Lung (tissue), 12 donors: ENCODE data around the gene RPAIN. TPM values are rescaled to one million over a fixed set of nuclear protein-coding genes. Genes with fewer than 3 reads are reported as not detected.

ENCODE experiments used
- ATAC-seq: fragments of 200-7000 bp; cut with Tn5 transposase; one replicate; pipeline ENCODE4 v1.9.1; 2020; ENCODE audit warnings: moderate number of reproducible peaks; ENCODE audit not compliant: insufficient read depth, low FRiP score
- DNase-seq, 3 donors: peaks; one replicate each; pipeline ENCODE4 v3.0.0-alpha.2; 2013 to 2017
- H3K27ac ChIP-seq, 2 donors: one replicate each; pipeline ENCODE4 v1.5.1; 2013; ENCODE audit warnings: mild to moderate bottlenecking in 2 of 2, moderate library complexity in 2 of 2, control low read depth in 1 of 2, inconsistent platforms in 1 of 2, low read depth in 1 of 2, low read length in 1 of 2
- H3K27me3 ChIP-seq, 3 donors: one replicate each; pipeline ENCODE4 v1.5.1; 2013; ENCODE audit warnings: low read length in 2 of 3; ENCODE audit not compliant: control insufficient read depth in 3 of 3, insufficient read depth in 3 of 3
- H3K36me3 ChIP-seq, 4 donors: one replicate each; pipeline ENCODE4 v1.5.1; 2013; ENCODE audit warnings: low read length in 4 of 4, mild to moderate bottlenecking in 1 of 4, moderate library complexity in 1 of 4; ENCODE audit not compliant: control insufficient read depth in 4 of 4, insufficient read depth in 4 of 4
- H3K4me1 ChIP-seq, 5 donors: one replicate each; pipeline ENCODE4 v1.5.1; 2013; ENCODE audit warnings: low read length in 5 of 5, mild to moderate bottlenecking in 2 of 5, moderate library complexity in 1 of 5; ENCODE audit not compliant: control insufficient read depth in 5 of 5, insufficient read depth in 5 of 5
- H3K4me3 ChIP-seq: one replicate; pipeline ENCODE4 v1.5.1; 2013; ENCODE audit warnings: mild to moderate bottlenecking, control low read depth, moderate library complexity
- H3K9ac ChIP-seq, 2 donors: one replicate each; pipeline ENCODE4 v1.5.1; 2013; ENCODE audit warnings: low read length in 2 of 2, control low read depth in 1 of 2; ENCODE audit not compliant: insufficient read depth in 1 of 2
- H3K9me3 ChIP-seq, 4 donors: one replicate each; pipeline ENCODE4 v1.5.1; 2013; ENCODE audit warnings: low read length in 3 of 4, mild to moderate bottlenecking in 1 of 4, moderate library complexity in 1 of 4; ENCODE audit not compliant: control insufficient read depth in 4 of 4, insufficient read depth in 3 of 4
- CTCF ChIP-seq: IDR thresholded peaks from 2 replicates; pipeline ENCODE4 v1.5.1; 2012; ENCODE audit warnings: mild to moderate bottlenecking; ENCODE audit errors: control extremely low read depth, extremely low read depth
- WGBS, 2 donors: extraction: QIAGEN DNeasy Blood & Tissue Kit; methylation state at CpG; one replicate each; pipeline ENCODE4 v1.1.7; 2013; 5-methylcytosine and 5-hydroxymethylcytosine counted together
- polyA plus RNA-seq, 2 donors: library from polyadenylated mRNA; stranded (reverse); fragments of 200-250 nt; gene quantifications; one replicate each; pipeline ENCODE4 v1.2.1, GENCODE V29; 2013
- total RNA-seq, 2 donors: library from RNA; depleted of rRNA in 1 of 2; stranded (reverse); fragments of >200 nt in 1 of 2; gene quantifications; one replicate each; pipeline ENCODE4 v1.2.1, GENCODE V29; 2014 to 2021
- donor health status: control.
- donor health status: control.
- donor health status: Bipolar disorder and iron deficiency.
- donor health status: healthy.
- donor health status: DM: yes; HTN: yes; CAD: no.

RPAIN gene
- total and polyA plus RNA-seq, 4 donors: 30.3 to 75.6 (median 39.3) TPM

GRCh38 chr17:5405400-5405799 is 14.6 kb upstream of the RPAIN start:
- Histone ChIP-seq H3K9me3 (no peaks in the 10 kb centered on the region), H3K4me1 (no peaks in the 10 kb centered on the region), H3K27me3 (no peaks in the 10 kb centered on the region), H3K9ac (no peak overlapping the region), H3K4me3 (no peak overlapping the region), H3K36me3 (peaks cover 33 to 62% (median 41%) of the 10 kb centered on the region in 4 donors), H3K27ac (no peak overlapping the region)
- TF ChIP-seq CTCF: no peak
- WGBS, 2 donors: 89 to 94% methylated on average over 4 of the region's 4 CpGs
- ATAC-seq (no peak), DNase-seq (no peak)

DNA sequence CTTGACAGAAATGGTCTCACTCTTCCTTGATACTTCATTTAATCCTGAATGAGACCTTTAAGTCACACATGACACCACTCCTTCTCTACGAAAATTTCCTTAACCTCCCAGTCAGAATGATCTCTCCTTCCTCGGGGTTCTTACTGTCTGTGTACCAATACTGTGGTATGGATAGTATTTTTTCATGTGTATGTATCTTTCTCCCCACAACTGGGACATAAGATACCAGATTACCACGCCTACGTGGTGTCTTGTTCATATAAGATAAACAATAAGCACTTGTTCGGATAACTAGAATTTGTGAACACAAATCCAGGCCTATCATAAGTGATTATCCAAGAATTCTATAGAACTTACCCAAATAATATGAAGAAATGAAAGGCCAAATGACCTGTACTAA is 11.8 kb upstream of the RPAIN start:
- H3K4me1 ChIP-seq: no peaks in the 10 kb centered on the region
- no peak overlapping the region for H3K27ac ChIP-seq
- TF ChIP-seq CTCF: no peak
- H3K4me3 ChIP-seq: no peak overlapping the region
- no peaks in the 10 kb centered on the region for H3K27me3 ChIP-seq
- no peak for ATAC-seq
- DNase-seq: no peak
- no peak overlapping the region for H3K9ac ChIP-seq
- peaks cover 29 to 69% (median 41%) of the 10 kb centered on the region in 4 donors for H3K36me3 ChIP-seq
- H3K9me3 ChIP-seq: no peaks in the 10 kb centered on the region
- 86 to 97% methylated on average over 5 of the region's 5 CpGs for WGBS, 2 donors

GRCh38 chr17:5410594-5411272 is 9.2 kb upstream of the RPAIN start:
- Histone ChIP-seq H3K36me3 (peaks cover 30 to 55% (median 38%) of the 10 kb centered on the region in 4 donors), H3K4me3 (no peak overlapping the region), H3K27me3 (no peaks in the 10 kb centered on the region), H3K9me3 (no peaks in the 10 kb centered on the region), H3K4me1 (no peaks in the 10 kb centered on the region), H3K9ac (no peak overlapping the region), H3K27ac (no peak overlapping the region)
- no peak for ATAC-seq
- TF ChIP-seq CTCF: no peak
- 94 to 97% methylated on average over 7 of the region's 7 CpGs for WGBS, 2 donors
- DNase-seq: no peak

GRCh38 chr17:5413682-5414081 is 6.3 kb upstream of the RPAIN start:
- peaks cover 11 to 29% (median 26%) of the 10 kb centered on the region in 4 donors for H3K36me3 ChIP-seq
- ATAC-seq: no peak
- WGBS, 2 donors: 65 to 78% methylated on average over 4 of the region's 4 CpGs

More at GRCh38 chr17:5413682-5414081, 6.3 kb upstream of the RPAIN start:
- Histone ChIP-seq H3K9ac (no peak overlapping the region), H3K27ac (no peak overlapping the region), H3K4me3 (no peak overlapping the region), H3K27me3 (no peaks in the 10 kb centered on the region), H3K4me1 (peaks cover 0 to 10% (median 0%) of the 10 kb centered on the region in 5 donors), H3K9me3 (no peaks in the 10 kb centered on the region)
- no peak for DNase-seq
- no peak for TF ChIP-seq CTCF
